Esophagus squamous epithelium (tissue), 4 donors: Measurements from ENCODE around the gene CLASRP.

Experiments used
- POLR2A ChIP-seq, 4 donors: fragments of 450-650 bp; IDR thresholded peaks; one replicate each; pipeline ENCODE4 v1.6.1; 2017; ENCODE audit warnings: antibody characterized with exemption in 4 of 4, mild to moderate bottlenecking in 4 of 4, moderate library complexity in 3 of 4
- TF ChIP-seq, protein P1 (sequence below), 6 experiments: fragments of 450-650 bp in 4 of 6; fragments of 200-600 bp in 2 of 6; sonication (generic) in 2 of 6; IDR thresholded peaks; one replicate each; pipeline ENCODE4 v1.5.1; 2016 to 2019; ENCODE audit warnings: antibody characterized with exemption in 6 of 6, mild to moderate bottlenecking in 4 of 6, moderate library complexity in 4 of 6

DNA sequence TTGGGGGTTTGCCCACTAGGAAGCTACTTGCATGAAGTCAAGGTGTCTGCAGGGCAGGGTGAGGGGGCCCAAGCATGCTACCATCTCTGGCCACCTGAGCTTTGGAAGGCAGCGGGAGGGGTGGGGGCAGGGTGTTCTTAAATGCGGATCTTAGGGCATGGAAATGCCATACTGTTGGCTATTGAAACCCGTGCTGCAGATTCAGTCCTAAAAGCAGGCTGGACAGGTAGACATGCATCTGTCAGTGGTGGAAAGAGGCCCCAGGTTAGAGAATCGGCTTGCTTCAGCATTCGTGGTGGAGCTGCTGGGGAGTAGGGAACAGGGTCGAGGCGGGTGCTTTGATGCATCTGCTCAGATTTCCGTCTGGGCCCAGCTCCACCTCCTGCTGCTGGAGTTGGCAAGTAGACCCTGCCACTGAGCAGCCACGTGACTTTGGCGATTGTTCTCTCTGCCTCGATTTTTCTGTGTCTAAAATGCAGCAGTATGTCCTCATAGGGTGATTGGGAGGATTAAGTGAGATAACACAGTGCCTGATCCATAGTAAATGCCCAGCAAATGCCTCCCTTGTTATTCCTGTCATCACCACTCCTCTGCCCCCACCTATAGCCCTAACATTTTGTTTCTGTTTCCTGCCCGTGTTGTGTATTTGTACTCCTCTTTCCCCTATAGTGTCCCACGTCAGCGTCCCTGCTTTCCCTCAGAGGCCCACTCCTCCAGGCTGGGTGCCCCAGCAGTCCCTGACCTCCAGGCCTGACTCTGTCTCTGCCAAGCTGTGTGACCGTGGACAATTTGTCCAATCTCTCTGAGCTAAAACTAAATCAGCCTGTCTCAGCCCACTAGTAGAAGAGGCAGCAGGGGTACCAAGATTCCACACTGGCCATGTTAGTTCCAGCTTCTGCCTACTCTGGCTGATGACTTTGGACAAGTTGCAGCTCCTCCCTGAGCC, 59.9 kb downstream of the CLASRP start:
- TF ChIP-seq, protein P1, sequence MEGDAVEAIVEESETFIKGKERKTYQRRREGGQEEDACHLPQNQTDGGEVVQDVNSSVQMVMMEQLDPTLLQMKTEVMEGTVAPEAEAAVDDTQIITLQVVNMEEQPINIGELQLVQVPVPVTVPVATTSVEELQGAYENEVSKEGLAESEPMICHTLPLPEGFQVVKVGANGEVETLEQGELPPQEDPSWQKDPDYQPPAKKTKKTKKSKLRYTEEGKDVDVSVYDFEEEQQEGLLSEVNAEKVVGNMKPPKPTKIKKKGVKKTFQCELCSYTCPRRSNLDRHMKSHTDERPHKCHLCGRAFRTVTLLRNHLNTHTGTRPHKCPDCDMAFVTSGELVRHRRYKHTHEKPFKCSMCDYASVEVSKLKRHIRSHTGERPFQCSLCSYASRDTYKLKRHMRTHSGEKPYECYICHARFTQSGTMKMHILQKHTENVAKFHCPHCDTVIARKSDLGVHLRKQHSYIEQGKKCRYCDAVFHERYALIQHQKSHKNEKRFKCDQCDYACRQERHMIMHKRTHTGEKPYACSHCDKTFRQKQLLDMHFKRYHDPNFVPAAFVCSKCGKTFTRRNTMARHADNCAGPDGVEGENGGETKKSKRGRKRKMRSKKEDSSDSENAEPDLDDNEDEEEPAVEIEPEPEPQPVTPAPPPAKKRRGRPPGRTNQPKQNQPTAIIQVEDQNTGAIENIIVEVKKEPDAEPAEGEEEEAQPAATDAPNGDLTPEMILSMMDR (IDR thresholded peaks at IDR 0.05), result no peak
- no peak for TF ChIP-seq POLR2A (IDR thresholded peaks at IDR 0.05)
